GM21528 (cell line): ENCODE data around the gene BFAR.
"Not testable (repeated sequence)": the region's sequence is repeated elsewhere in the genome, so short reads cannot be mapped to it uniquely, and the experiment has no call there.

Experiments
- ATAC-seq: cut with Tn5 transposase; IDR thresholded peaks from one replicate; pipeline ENCODE4 v1.9.1; 2021; ENCODE audit warnings: mild to moderate bottlenecking, moderate library complexity; ENCODE audit not compliant: unreplicated experiment, low FRiP score

Gene BFAR

GRCh38 chr16:14682121-14682520, 49.4 kb downstream of the BFAR start:
- no peak for ATAC-seq

GRCh38 chr16:14685870-14686793, 53.4 kb downstream of the BFAR start:
- not testable (repeated sequence) for ATAC-seq

GRCh38 chr16:14694129-14694528, 61.4 kb downstream of the BFAR start, which contains the start of gene PLA2G10:
Gene PLA2G10, minus strand, starts transcription at chr16:14694308. Its CDS starts 79 bp downstream, at chr16:14694229.
- not testable (repeated sequence) for ATAC-seq

GRCh38 chr16:14701859-14702258, 69.1 kb downstream of the BFAR start:
- ATAC-seq = not testable (repeated sequence)

DNA sequence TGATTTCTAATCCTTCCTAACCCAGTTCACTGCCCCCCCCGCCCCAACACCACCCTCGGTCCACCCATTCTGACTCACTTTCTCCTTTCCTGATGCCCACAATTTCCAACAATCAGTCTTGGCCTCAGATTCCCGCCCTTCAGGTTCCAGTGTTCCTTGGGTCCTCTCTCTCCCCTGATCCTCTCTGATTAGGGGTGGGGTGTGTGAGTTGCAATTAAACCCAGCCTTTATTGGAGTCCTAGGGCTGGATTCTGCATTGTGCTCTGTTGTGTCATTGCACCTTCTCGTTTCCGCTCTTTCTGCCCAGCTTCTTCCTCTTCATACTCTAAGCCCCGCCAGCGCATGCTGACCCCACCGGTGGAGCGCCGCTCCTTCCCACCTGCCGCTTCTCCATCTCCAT, 69.9 kb downstream of the BFAR start:
- ATAC-seq = not testable (repeated sequence)

DNA sequence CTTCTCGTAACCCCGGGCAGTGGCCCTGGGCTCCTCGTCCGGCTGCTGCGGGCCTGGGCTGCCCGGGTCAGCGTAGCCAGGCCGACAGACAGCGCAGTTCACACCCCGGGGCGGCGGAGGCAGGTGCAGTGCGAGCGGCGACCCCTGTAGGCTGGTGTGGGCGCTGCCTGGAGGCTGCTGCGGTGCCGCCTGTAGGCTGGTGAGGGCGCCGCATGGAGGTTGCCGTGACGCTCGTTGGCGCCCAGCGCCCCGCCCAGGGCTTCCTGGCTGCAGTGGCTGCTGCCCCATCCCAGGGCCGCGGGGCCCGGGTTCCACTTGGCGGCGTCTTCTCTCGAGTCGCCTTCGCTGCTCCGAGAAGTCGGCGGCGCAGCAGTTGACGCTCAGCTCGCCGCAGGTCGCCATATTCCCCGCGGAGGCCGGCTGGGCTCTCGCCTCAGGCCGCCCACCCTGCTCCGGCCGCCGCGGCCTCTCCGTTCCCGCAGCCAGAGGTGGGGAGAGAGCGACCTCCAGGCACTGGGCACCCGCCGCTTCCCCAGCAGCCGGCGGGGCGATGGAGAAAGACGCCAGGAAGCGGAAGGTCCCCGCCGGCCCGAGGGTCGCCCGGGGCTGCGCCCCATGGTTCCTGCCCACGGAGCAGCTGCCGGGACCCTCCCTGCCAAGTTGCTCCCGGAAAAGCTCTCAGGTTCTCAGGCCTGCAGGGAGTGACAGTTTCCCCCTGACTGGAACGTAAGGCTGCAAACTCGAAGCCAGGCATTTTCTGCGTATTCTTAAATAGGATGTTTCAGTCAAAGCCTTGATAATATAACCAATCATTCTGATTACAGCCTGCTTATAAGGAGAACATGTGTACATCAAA, 70.6 kb downstream of the BFAR start, which contains the start of gene NPIPA3:
Gene NPIPA3, plus strand, starts transcription at position 256 of the 856 bp plus-strand sequence. CDS start 5,533 bp downstream, outside the sequence.
- ATAC-seq = peak; percentile 95
